Mucosa of rectum (tissue), 2 donors: Measurements from ENCODE around the gene IGSF23.
"Not testable (repeated sequence)": the region's sequence is repeated elsewhere in the genome, so short reads cannot be mapped to it uniquely, and the experiment has no call there.

Source experiments
- H3K27ac ChIP-seq, 2 donors: one replicate each; pipeline ENCODE4 v1.7.0; 2013; ENCODE audit warnings: inconsistent platforms in 2 of 2, low read depth in 2 of 2, low read length in 2 of 2
- H3K27me3 ChIP-seq, 2 donors: one replicate each; pipeline ENCODE4 v1.7.0; 2013; ENCODE audit warnings: low read length in 2 of 2; ENCODE audit not compliant: control insufficient read depth in 2 of 2, insufficient read depth in 2 of 2
- H3K36me3 ChIP-seq, 2 donors: one replicate each; pipeline ENCODE4 v1.7.0; 2013; ENCODE audit warnings: low read length in 2 of 2; ENCODE audit not compliant: control insufficient read depth in 2 of 2, insufficient read depth in 2 of 2
- H3K4me1 ChIP-seq, 2 donors: one replicate each; pipeline ENCODE4 v1.7.0; 2013; ENCODE audit warnings: low read length in 2 of 2, mild to moderate bottlenecking in 1 of 2; ENCODE audit not compliant: control insufficient read depth in 2 of 2, insufficient read depth in 2 of 2
- H3K4me3 ChIP-seq, 2 donors: one replicate each; pipeline ENCODE4 v1.7.0; 2013; ENCODE audit warnings: low read length in 2 of 2
- H3K9ac ChIP-seq, 2 donors: one replicate each; pipeline ENCODE4 v1.7.0; 2013; ENCODE audit warnings: low read length in 2 of 2, low read depth in 1 of 2, mild to moderate bottlenecking in 1 of 2
- H3K9me3 ChIP-seq, 2 donors: one replicate each; pipeline ENCODE4 v1.7.0; 2013; ENCODE audit warnings: low read length in 2 of 2; ENCODE audit not compliant: control insufficient read depth in 2 of 2
- donor health status: healthy.
- donor health status: Normal muscosa, but diverticular disease.

IGSF23 gene

DNA sequence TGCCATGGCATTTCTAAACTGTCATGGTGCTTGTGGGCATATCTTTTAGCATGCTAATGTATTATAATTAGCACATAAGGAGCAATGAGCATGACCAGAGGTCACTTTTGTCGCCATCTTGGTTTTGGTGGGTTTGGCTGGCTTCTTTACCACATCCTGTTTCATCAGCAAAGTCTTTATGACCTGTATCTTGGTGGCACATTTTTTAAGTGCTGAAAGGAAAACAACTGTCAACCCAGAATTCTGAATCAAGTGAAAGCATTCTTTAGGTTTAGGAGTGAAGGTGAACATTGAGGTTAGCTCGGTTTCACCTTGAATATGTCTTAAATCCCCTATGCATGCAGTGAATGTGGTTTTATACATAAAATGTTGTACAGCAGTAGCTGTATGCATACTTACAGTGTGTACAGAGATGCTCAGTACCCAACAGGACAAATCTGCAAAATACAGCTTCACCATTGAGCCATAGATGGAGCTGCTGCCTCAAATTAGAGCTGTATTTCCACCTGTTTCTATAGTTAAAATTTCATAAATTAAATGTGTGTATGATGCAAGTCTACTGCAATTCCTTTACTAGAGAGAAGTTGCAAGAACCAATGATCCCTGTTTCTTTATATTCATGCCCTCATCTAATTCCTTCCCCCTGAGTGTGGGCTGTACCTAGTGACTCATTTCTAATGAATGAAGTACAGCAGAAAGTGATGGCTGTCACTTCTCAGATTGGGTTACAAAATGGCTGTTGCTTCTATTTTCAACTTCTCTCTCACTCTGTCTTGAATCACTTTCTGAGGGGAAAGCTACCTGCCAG, 25.2 kb upstream of the IGSF23 start:
- H3K27ac ChIP-seq = no peak overlapping the region
- H3K4me3 ChIP-seq = no peak overlapping the region
- H3K9ac ChIP-seq = no peak overlapping the region
- no peaks in the 10 kb centered on the region for H3K9me3 ChIP-seq
- no peaks in the 10 kb centered on the region for H3K27me3 ChIP-seq
- H3K36me3 ChIP-seq = no peaks in the 10 kb centered on the region
- H3K4me1 ChIP-seq = peaks cover 0 to 9% of the 10 kb centered on the region in 2 donors

DNA sequence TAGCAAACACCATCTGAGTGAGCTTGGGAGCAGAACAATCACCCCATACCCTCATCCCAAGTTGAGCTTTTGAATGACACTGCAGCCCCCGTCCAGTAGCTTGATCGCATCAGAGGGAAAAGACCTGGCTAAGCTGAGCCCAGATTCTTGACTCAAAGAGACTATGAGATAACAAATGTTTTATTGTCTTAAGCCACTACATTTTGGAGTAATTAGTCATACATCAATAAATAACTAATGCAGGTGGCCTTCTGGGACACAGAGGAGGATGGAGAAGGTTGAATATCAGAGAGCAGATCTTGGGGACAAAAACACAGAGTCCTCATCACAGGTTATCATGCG, 24.6 kb upstream of the IGSF23 start:
- Histone ChIP-seq H3K36me3 (no peaks in the 10 kb centered on the region), H3K9ac (no peak overlapping the region), H3K4me3 (no peak overlapping the region), H3K27ac (no peak overlapping the region), H3K4me1 (peaks cover 0 to 9% of the 10 kb centered on the region in 2 donors), H3K9me3 (no peaks in the 10 kb centered on the region), H3K27me3 (no peaks in the 10 kb centered on the region)

DNA sequence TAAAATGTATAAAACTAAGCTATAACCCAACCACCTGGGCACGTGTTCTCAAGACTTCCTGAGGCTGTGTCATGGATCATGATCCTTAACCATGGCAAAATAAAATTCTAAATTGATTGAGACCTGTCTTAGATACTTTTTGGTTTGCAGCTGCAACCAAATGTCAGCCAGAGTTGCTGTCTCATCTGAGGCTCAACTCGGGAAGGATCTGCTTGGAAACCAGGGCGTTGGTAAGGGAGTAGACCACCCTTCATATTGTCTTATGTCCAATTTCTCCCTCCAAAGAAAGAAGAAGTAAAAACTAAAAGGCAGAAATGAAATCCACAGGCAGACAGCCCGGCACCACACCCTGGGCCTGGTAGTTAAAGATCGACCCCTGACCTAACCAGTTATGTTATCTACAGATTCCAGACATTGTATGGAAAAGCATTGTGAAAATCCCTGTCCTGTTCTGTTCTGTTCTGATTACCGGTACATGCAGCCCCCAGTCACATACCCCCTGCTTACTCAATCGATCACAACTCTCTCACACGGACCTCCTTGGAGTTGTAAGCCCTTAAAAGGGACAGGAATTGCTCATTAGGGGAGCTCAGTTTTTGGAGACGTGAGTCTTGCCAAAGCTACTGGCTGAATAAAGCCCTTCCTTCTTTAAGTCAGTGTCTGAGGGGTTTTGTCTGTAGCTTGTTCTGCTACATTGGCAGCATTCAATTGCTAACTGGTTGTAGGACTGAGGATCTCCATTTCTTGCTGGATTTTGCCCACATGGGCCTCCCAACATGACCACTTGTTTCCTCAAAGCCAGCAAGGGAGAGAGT, 22.9 kb upstream of the IGSF23 start:
- Histone ChIP-seq H3K4me3 (no peak overlapping the region), H3K36me3 (no peaks in the 10 kb centered on the region), H3K27ac (no peak overlapping the region), H3K9me3 (no peaks in the 10 kb centered on the region), H3K4me1 (peaks cover 0 to 9% of the 10 kb centered on the region in 2 donors), H3K27me3 (no peaks in the 10 kb centered on the region), H3K9ac (no peak overlapping the region)

DNA sequence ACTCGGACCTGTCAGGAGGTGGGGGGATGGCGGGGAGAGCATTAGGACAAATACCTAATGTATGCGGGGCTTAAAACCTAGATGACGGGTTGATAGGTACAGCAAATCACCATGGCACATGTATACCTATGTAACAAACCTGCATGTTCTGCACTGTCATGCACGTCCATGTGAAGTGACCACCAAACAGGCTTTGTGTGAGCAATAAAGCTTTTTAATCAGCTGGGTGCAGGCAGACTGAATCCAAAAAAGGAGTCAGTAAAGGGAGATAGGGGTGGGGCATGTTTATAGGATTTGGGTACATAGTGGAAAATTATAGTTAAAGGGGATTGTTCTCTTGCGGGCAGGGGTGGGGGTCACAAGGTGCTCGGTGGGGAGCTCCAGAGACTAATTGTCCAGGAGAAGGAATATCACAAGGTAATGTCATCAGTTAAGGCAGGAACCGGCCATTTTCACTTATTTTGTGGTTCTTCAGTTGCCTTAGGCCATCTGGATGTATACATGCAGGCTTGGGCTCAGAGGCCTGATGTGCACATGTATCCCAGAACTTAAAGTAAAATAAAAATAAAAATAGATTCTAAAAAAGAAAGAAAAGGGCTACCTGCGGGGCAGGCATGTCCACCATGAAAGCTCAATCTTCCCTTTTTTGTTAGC, 21.9 kb upstream of the IGSF23 start:
- not testable (repeated sequence) for H3K36me3 ChIP-seq, H3K9me3 ChIP-seq, H3K4me3 ChIP-seq, H3K27ac ChIP-seq, H3K9ac ChIP-seq, H3K27me3 ChIP-seq
- peaks cover under 1 to 11% of the 10 kb centered on the region in 2 donors for H3K4me1 ChIP-seq

DNA sequence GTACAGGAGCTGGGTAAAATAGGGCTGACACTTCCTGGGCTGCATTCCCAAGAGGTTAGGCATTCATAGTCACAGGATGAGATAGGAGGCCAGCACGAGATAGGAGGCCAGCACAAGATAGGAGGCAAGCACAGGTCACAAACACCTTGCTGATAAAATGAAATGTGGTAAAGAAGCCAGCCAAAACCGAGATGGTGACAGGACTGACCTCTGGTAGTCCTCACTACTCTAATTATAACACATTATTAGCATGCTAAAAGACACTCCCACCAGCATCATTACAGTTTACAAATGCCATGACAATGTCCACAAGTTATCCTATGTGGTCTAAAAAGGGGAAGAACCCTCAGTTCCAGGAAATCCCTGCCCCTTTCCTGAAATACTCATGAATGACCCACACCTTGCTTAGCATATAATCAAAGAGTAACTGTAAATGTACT, 20.9 kb upstream of the IGSF23 start:
- Histone ChIP-seq H3K36me3 (no peaks in the 10 kb centered on the region), H3K4me1 (peaks cover 3 to 21% of the 10 kb centered on the region in 2 donors), H3K9ac (no peak overlapping the region), H3K27me3 (no peaks in the 10 kb centered on the region), H3K27ac (no peak overlapping the region), H3K4me3 (no peak overlapping the region), H3K9me3 (no peaks in the 10 kb centered on the region)

DNA sequence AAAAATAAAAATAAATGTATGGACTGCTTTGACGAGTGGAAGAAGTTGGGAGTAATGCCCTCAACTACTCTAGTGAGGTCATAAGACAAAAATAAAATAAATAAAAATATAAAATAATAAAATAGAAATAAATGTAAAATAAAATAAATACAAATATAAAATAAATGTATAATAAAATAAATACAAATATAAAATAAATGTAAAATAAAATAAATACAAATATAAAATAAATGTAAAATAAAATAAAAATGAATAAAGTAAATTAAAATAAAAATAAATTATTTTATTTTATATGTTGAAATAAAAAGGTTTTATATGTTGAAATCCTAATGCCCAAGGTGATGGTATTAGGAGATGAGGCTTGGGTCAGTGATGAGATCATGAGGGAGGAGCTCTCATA, 20.1 kb upstream of the IGSF23 start:
- no peaks in the 10 kb centered on the region for H3K36me3 ChIP-seq
- H3K27ac ChIP-seq = no peak overlapping the region
- H3K9me3 ChIP-seq = no peaks in the 10 kb centered on the region
- H3K4me3 ChIP-seq = no peak overlapping the region
- no peak overlapping the region for H3K9ac ChIP-seq
- H3K4me1 ChIP-seq = peaks cover 3 to 26% of the 10 kb centered on the region in 2 donors
- H3K27me3 ChIP-seq = no peaks in the 10 kb centered on the region

DNA sequence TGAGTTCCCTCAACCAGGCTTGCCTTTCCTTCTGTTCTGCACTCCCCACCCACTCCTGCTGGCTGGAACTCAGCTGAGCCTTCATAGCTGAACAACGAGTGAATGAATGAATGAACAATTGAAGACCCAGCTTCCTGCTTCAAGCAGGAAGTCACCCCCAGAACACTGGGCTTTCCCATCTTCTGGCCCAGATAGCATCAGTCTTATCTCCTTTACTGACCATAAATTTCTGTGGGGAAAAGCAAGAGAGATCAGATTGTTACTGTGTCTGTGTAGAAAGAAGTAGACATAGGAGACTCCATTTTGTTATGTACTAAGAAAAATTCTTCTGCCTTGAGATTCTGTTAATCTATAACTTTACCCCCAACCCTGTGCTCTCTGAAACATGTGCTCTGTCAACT, 19.5 kb upstream of the IGSF23 start:
- H3K9me3 ChIP-seq, H3K36me3 ChIP-seq, H3K27me3 ChIP-seq, H3K9ac ChIP-seq, H3K4me3 ChIP-seq, H3K27ac ChIP-seq: not testable (repeated sequence)
- H3K4me1 ChIP-seq = peaks cover 5 to 31% of the 10 kb centered on the region in 2 donors

DNA sequence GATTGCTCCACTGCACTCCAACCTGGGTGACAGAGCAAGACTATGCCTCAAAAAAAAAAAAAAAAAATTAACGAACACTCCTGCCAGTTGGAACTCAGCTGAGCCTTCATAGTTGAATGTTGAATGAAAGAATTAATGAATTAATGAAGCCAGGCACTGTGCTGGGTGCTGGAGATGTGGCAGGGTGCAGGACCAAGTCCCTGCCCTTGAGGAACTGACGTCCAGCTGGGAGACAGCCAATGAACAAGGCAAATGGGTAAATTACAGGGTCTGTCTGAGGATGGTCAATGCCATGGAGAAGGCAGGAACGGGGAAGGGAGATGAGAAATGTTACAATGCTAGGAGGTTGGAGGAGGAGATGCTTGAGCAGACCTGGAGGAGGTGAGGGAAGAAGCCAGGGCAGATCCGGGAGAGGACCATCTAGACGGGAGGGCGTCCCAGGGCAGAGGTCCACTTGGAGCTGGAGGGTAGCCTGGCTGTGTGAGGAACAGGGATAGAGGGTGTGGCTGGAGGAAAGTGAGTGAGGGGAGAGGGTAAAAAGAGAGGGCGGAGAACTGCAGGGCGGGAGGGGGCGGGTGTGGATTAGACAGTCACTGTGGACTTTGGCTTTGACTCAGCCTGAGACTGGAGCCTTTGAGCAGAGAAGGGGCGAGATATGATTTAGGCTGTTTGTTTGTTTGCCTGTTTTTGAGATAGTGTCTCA, 16.8 kb upstream of the IGSF23 start:
- H3K9ac ChIP-seq = peak overlapping the region in 1 of 2 donors; percentile 2
- H3K4me3 ChIP-seq = peak overlapping the region in 1 of 2 donors; percentile 14
- H3K9me3 ChIP-seq = no peaks in the 10 kb centered on the region
- peak overlapping the region in 1 of 2 donors; percentile 39 for H3K27ac ChIP-seq
- peaks cover 9 to 33% of the 10 kb centered on the region in 2 donors for H3K4me1 ChIP-seq
- no peaks in the 10 kb centered on the region for H3K36me3 ChIP-seq
- no peaks in the 10 kb centered on the region for H3K27me3 ChIP-seq

DNA sequence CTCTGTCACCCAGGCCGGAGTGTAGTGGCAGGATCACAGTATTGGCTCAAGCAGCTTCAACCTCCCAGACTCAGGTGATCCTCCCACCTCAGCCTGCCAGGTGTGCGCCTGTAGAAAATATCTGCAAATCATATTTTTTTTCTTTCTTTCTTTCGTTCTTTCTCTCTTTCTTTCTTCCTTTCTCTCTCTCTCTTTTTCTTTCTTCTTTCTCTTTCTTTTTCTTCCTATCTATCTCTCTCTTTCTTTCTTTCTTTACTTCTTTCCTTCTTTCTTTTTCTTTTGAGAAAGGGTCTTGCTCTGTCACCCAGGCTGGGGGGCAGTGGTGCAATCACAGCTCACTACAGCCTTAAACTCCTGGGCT, 16.3 kb upstream of the IGSF23 start:
- Histone ChIP-seq H3K9me3 (no peaks in the 10 kb centered on the region), H3K27me3 (no peaks in the 10 kb centered on the region), H3K4me3 (peak overlapping the region in 1 of 2 donors; percentile 14), H3K9ac (no peak overlapping the region), H3K4me1 (peaks cover 9 to 37% of the 10 kb centered on the region in 2 donors), H3K36me3 (no peaks in the 10 kb centered on the region), H3K27ac (peak overlapping the region in 1 of 2 donors; percentile 9)
